GM15510 (cell line): ENCODE results near the gene BPIFB3.

Source experiments
- POLR2A ChIP-seq: IDR thresholded peaks from 3 replicates; pipeline ENCODE4 v1.6.1; 2011; ENCODE audit warnings: borderline replicate concordance; ENCODE audit not compliant: insufficient read length; ENCODE audit errors: extremely low read depth

The BPIFB3 gene, protein sequence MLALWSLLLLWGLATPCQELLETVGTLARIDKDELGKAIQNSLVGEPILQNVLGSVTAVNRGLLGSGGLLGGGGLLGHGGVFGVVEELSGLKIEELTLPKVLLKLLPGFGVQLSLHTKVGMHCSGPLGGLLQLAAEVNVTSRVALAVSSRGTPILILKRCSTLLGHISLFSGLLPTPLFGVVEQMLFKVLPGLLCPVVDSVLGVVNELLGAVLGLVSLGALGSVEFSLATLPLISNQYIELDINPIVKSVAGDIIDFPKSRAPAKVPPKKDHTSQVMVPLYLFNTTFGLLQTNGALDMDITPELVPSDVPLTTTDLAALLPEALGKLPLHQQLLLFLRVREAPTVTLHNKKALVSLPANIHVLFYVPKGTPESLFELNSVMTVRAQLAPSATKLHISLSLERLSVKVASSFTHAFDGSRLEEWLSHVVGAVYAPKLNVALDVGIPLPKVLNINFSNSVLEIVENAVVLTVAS

DNA sequence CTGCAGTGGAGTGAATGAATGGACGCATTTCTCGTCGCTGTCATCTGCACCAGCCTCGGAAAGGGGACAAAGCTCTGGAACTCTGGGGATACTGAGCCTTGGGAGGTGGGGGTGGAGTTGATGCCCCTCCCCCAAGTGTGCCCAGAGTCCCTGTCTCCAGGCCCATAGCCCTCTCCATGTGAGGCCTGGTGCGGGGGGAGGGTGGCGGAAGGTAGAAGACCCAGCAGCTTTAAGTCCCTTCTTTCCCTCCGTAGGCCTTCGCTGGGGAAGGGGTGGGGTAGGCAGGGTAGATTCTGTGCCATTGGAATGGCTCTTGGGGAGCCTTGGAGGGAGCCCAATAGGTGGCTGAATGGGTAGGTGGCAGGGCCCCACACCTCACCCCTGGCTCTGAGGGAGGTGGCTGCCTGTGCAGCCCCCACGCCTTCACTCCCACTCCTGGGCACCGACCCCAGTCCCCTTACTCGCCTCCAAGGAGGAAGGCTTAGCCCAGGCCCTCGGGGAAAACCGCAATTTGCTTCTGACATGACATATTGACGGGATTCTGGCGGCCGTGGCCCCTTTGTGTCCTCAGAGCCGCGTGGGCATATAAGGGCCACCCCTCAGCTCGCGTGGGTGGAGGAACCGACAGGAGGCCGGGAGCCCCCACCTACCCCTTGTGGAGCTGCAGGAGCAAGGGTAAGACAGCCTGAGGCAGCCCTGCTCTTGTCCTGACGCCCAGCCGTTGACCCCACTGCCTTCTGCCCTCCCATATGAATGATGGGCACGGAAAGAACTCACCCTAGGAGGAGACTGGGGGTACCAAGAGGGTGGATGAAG, at the start of gene BPIFB3:
Gene BPIFB3 (plus strand): TSS at position 613 of the 816 bp plus-strand sequence. CDS start 1,533 bp downstream, outside the sequence.
- TF ChIP-seq POLR2A = no peak

DNA sequence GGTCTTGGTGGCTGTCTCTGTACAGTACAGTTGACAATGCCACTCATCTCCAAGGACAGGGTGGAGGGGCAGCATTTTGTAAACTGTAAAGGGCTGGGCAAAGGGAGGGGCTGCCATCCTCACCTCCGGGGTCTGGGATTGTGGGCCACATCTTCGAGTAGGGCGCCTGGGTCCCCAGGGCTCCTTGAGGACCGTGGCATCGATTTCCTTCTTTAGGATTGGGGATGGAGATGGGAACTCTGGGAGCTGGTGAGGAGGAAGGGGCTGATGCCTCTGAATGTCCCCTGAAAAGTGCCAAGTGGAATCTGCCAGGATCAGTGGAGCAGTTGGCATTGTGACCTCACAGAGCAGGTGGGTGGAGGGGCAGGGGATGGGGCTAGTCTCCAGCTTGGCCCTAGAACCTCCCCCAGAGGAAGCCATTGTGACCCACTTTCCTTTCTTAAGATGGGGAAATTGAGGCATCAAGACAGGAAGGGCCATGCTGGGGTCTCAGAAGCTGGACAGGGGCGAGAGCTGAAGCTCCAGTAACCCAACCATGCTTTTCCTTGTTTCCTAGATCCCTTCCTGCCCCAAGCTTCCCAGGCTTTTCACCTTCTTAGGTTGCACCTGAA, 49.5 kb upstream of the BPIFB3 start, which contains the start of gene SUN5:
Gene SUN5 (minus strand): TSS at position 293 of the 611 bp plus-strand sequence. CDS start 93 bp downstream, at position 200.
- TF ChIP-seq POLR2A = no peak

DNA sequence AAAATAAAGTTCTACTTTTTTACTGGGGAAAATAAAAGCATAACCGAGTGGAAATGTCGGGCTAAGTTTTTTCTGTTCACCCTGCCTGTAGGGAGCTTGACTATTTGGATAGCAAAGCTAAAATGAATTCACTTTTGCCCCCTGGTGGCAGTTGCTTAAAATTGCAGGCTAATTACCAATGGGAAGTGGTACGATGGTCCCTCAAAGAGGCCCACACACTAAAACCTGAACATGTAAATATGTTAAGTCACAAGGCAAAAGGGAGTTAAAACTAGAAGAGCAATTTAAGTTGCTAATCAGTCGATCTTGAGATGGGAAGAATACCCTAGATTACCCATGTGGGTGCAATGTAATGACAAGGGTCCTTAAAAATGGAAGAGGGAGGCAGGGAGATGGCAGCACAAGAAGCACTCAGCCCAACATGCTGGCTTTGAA, 48.6 kb upstream of the BPIFB3 start:
- TF ChIP-seq POLR2A = no peak

DNA sequence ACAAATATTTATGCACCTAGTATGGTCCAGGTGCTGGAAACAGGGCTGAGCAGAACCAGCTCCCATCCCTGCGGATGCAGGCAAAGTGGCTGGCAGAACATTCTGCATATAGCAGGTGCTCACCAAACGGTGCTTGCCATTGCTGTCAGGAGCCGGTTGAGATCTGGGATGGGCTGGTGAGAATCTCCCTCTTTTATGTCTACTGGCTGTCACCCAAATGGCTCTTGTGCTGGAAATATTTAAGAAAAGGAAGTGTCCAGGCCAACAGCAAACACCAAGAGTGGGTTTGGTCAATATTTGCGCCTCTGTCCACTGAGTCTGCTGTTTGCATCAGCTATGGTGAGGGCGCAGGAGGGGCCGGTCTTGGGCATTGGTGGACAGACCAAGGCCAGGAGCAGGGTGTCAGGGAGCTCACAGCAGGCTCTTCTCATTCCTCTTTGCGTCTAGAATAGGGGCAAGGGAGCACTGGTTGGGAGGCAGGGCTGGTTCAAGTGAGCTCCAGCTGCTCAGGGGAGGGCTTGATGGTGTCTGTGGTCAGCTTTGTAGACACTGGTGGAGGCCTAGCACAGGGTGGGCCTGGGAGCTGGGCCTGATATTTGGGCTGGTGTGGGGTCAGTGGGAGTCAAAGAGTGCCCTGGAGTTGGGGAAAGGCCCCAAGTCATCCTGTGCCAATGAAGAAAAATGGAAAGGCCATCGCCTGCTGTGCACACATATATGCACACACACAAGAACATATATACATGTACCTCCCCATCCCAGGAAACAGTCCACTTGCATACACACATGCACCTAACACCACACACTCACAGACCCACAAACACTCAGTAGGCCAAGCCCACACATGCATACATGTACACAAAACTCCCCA, 47.6 kb upstream of the BPIFB3 start:
- no peak for TF ChIP-seq POLR2A

DNA sequence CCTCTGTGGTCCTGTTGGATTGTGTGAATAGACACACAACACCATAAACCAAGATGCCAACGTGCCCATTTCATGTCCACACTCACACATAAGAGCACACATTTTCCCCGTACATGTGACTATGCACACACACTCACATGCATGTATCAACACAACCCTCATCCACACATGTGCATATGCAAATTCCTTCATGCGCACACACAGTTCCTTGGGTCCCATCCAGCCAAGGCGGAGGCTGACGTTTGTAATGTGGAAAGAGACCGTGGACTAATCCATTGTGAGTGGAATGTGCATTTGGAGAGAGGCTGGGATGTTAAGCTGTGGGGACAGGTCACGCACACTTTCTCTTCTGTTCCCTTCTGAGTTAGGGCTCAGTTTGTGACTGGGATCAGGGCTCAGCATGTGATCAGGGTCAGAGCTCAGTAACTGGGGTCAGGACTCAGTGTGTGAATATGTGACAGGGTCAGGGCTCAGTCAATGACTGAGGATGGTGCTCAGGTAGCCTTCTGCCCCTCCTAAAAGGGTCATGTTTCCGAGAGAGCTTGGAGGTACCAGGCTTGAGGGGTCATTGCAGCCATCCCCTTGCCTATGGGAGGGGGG, 46.8 kb upstream of the BPIFB3 start:
- no peak for TF ChIP-seq POLR2A

DNA sequence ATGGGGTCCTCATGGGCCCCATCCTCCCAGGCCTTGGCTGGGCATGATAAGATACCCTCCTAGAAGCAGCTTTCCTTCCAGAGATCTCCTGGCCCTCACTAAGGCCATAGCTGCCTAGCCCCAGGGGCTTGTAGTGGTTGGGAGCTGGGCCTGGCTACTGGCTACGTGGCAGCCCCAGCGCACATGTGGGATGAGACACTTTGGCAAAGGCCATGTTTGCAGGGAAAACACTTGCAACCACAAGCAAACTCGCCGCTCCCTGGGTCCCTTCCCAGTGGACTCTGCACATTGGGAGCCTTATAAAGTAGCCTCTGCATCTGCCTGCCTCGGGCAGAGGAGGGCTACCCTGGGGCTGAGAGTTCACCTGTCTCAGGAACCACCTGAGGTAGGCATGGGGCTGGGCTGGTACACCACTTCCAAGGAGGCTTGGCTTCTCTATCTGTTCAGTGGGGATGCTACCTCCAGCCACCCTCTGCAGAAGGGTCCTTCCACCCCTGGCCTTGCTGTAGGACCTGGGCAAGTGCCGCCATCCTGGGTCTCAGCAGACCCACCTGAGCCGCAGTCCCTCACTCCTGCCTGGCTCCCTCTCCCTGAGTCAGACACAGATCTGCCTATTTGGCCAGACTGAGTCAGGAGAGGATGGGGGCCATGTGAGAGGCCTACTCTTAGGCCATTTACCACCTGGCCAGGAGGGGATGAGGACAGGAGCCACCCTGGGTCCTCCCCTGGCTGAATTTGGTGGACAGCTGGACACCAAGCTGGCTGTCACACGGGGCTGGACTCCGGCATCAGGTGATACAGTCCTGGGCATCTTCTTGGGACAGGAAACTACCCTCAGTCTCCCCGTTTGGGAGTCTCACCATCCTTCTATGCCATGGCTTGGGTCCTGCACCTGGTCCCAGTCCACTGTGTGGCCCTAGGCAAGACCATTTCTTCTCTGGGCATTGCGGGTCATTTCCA, 46.0 kb upstream of the BPIFB3 start, which contains the start of gene BPIFB2:
Gene BPIFB2 (plus strand): TSS at position 329 of the 960 bp plus-strand sequence. CDS start 871 bp downstream, outside the sequence.
- TF ChIP-seq POLR2A = no peak

DNA sequence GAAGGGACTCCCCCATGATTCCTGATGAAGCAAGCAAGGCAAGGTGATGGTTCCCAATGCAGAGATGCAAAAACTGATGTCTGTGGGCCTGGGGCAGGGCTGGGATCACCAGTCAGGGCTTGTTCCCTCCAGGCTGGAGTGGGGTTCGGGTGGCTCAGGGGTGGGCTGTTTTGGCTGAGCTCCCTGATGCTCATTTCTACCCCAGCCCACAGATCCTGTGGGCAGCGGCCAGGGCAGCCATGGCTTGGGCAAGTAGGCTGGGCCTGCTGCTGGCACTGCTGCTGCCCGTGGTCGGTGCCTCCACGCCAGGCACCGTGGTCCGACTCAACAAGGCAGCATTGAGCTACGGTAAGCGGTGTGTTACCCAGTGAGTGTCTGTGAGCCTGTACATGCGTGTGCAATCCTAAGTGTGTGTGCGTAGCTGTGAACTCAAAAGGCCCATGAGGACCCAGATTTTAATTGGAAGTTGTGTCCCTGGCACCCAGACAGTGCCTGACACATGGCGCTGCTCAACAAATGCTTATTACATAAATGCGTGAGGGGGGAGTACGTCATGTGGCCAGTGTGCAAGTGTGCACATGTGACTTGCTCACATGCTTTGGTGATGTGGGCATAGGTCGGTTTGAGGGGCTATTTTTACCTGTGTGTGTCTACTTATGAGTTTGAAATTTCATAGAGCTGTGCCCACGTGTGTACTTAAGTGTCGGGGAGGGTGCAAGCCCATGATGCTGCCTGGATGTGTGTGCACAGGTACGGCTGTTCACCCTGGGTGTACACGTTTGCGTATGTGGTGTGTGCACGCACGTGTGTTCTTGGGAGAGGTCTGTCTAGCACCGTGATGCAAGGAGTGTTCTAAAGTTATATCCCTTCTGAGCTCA, 45.1 kb upstream of the BPIFB3 start:
- no peak for TF ChIP-seq POLR2A

DNA sequence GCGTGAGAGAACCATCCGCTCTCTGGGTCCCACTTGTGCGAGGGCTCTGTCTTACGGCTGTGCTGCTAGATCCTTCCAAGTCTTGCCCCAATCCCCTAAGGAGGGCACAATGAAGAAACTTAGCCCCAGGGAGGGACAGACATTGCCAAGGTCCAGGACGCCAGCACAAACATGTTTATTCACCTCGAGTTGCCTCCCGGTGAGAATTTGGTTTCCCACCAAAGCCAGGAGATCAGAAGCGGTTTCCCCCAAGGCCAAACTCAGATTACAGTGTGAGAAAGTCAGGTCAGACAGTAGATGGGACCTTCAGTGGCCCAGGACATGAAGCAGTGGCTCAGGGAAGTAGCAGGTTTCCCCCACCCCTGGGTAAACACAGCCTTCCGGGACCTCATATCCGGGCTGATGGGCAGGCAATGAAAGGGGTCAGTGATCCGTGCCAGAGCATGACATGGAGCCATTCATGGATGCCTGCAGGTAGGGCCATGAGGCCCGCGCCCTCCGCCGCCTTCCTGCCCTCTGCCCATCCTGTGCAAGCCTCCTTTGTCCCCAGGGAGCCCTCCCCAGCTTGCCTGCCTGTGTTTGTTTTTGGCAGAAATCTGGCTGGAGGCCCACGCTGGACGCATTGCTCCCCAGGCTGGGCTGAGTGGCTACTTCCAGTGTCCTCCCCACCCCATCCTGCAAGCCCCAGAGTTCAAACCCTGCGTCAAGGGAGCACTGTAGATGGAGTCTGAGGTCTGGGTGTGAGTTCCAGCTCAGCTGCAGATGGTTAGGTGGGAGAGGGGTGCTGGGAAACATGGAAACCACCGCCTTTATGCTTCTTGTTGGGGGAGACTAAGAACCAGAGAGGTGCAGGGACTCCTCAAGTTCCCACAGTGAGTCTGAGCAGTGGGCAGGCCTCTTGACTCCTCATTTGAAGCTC, 44.2 kb upstream of the BPIFB3 start:
- no peak for TF ChIP-seq POLR2A

DNA sequence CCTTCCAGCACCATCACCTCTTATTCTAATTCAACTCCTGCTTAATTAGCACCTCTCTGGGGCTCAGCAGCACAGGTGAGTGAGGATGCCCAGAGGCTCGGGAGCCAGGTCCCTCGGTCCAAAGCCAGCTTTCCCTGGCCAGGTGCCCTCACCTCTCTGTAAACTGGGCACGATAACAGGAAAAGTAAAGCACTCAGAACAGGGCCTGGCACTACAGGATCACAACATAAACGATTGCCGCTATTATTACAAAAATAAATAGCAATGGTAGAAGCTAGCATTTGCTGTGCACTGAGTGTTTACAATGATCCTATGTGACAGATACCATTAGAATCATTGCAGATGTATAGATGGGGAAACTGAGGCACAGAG, 43.6 kb upstream of the BPIFB3 start:
- TF ChIP-seq POLR2A = no peak

DNA sequence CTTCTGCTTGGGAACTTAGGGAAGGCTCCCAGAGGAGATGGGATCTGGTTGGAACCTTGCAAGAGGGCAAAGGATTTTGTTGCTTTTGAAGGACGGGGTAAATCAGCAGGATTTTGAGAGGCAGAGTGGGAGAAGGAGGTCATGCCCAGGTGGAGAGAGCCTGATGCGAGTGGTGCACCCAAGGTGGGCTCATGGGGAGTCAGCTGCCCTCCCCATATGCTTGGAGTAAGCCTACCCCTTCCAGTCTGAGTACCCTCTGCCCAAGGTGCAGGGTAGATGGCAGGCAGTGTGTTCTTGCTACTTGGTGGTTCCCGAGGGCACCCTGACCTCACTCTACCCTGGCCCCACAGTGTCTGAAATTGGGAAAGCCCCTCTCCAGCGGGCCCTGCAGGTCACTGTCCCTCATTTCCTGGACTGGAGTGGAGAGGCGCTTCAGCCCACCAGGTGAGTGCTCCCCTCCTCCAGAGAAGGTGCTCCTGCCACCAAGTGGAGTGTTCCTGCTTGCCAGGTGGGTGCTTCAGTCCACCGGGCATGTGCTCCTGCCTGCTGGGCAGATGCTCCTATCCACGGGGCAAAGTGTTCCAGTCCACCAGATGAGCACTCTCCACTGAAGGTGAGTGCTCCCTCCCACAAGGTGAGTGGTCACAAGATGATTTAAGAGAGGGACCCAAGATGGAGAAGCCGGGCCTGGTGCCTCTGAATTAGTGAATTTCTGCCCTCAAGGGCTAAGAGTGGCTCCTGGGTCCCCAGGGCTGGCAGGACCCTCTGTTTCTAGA, 42.8 kb upstream of the BPIFB3 start:
- no peak for TF ChIP-seq POLR2A
